DND-41 (cell line): ENCODE data around the gene SHROOM2.

Experiments used
- EZH2 ChIP-seq: IDR thresholded peaks from 3 replicates; pipeline ENCODE4 v1.6.1; 2012; ENCODE audit warnings: borderline replicate concordance, low read depth, mild to moderate bottlenecking, moderate library complexity, low read length, inconsistent platforms; ENCODE audit not compliant: severe bottlenecking
- TF ChIP-seq, protein P1 (sequence below): IDR thresholded peaks from 2 replicates; pipeline ENCODE4 v1.5.1; 2012; ENCODE audit warnings: borderline replicate concordance, low read length, moderate library complexity, mild to moderate bottlenecking; ENCODE audit not compliant: poor library complexity, severe bottlenecking; ENCODE audit errors: extremely low read depth

GRCh38 chrX:9905721-9906120 is 119.5 kb downstream of the SHROOM2 start:
- TF ChIP-seq, protein P1, sequence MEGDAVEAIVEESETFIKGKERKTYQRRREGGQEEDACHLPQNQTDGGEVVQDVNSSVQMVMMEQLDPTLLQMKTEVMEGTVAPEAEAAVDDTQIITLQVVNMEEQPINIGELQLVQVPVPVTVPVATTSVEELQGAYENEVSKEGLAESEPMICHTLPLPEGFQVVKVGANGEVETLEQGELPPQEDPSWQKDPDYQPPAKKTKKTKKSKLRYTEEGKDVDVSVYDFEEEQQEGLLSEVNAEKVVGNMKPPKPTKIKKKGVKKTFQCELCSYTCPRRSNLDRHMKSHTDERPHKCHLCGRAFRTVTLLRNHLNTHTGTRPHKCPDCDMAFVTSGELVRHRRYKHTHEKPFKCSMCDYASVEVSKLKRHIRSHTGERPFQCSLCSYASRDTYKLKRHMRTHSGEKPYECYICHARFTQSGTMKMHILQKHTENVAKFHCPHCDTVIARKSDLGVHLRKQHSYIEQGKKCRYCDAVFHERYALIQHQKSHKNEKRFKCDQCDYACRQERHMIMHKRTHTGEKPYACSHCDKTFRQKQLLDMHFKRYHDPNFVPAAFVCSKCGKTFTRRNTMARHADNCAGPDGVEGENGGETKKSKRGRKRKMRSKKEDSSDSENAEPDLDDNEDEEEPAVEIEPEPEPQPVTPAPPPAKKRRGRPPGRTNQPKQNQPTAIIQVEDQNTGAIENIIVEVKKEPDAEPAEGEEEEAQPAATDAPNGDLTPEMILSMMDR, result no peak
- TF ChIP-seq EZH2, result no peak
